NCI-H82 (cell line): ENCODE results near the gene IL12RB2.

ENCODE experiments used
- DNase-seq: peaks from one replicate; lab custom pipeline; 2025; lab: John Stamatoyannopoulos, UW

The IL12RB2 gene

GRCh38 chr1:67348586-67349252, 41.0 kb downstream of the IL12RB2 start:
- no peak for DNase-seq

DNA sequence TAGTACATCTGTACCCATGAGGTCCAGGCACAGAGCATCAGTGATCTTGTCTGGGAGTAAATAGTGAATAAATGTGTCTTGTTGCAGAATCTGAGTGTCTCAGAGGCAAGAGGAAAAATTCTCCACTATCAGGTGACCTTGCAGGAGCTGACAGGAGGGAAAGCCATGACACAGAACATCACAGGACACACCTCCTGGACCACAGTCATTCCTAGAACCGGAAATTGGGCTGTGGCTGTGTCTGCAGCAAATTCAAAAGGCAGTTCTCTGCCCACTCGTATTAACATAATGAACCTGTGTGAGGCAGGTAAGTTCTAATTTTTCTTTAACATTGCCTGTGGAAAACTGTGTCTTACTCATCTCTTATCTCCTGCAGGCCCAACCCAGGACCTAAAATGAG, 43.1 kb downstream of the IL12RB2 start:
- DNase-seq: no peak

DNA sequence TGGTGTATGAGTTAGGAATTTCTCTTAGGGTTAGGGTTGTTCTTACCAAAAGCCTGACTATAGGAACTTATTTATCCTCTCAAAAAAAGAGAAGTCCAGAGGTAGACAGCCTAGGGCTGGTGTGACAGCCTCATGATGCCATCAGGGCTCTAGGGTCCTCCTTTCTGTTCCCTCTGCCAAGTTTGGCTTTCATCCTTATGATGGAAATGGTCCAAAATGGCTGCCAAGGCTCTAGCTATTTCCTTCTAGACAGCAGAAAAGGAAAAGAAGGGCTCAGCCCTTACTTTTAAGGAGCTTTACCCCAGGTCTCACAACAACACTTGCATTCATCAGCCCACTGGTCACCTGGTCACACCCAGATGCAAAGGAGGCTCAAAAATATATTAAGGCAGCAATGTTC, 44.5 kb downstream of the IL12RB2 start:
- no peak for DNase-seq

DNA sequence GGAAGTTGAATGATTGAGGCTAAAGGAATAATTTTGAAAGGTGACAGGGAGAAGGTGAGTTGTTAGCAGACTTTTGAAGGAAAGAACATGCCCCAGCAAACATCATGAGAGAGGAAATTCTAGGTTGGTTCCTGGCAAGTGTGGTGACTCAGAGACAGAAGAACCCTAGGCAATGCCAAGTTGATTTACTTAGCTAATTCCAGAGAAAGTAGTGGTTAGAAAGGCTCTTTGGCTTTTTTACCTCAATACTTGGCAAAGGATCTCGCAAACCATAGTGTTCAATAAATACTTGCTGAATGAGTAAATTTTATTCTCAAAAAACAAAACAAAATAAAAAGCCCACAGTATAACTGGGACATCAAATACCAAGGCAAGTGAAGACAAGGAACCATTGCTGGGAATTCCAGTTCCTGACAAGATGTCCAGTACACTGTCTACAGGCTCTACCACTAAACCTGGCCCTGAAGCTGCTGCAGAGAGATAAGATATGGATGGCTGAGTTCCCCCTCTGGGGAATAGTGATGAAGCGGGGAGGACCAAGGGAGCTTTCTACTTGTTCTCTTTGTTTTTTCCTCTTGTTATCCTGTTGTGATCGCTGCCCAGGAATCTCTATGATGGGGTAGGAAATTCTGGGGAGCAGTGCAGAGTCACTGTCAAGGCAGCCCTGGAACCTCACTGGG, 48.2 kb downstream of the IL12RB2 start:
- DNase-seq: no peak

- no peak for DNase-seq
These were observed 51.9 kb downstream of the IL12RB2 start for GRCh38 chr1:67359592-67359991.

DNA sequence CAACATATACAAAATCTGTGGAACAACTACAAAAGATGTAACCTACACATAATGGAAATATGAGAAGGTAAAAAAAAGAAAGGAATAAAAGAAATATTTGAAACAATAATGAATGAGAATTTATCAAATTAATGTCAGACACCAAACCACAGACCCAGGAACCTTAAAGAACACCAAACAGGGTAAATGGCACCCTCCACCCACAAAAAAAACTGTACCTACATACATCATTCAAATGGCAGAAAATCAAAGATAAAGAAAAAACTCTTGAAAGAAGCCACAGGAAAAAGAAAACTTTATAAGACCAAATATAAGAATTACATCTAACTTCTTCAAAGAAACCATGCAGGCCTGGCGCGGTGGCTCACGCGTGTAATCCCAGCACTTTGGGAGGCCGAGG, 54.0 kb downstream of the IL12RB2 start:
- DNase-seq: no peak

DNA sequence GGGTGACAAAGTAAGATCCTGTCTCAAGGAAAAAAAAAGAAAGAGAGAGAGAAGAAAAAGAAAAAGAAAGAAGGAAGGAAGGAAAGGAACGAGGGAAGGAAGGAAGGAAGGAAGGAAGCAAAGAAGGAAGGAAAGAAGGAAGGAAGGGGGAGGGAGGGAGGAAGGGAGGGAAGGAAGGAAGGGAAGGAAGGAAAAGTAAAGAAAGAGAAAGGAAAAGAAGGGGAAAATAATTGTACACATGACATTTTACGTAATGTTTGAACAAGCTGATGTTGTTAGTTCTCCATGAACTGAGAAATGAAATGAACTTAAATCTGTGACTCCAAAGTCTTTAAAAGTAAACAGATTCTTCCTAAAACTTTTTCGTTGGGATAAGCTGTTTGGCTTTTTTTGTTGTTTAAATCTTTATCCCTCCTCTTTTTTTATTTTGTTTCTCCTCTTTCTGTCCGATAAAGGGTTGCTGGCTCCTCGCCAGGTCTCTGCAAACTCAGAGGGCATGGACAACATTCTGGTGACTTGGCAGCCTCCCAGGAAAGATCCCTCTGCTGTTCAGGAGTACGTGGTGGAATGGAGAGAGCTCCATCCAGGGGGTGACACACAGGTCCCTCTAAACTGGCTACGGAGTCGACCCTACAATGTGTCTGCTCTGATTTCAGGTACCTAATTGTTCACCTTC, 59.8 kb downstream of the IL12RB2 start:
- peak; percentile 31 for DNase-seq

DNA sequence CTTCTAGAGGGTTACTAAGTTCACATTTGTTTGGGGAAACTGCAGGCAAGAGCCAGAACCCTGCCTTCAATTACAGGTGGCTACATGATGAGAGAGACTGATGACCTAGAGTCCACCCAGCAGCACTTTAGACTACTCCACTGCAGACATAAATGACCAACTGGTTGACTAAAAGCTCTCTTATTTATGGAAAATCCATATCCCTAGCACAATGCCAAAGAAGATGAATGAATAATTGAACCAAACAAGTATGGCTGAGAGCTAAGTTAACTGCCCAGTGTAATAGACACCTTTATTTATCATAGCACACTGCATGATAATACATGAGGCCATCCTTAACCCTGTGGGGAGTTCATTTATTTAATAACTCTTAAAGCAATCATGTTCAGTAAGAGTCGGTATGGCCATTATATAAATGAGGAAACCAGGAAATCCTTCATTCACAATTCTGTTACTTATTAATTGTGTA, 60.4 kb downstream of the IL12RB2 start:
- DNase-seq: no peak

- DNase-seq: no peak
These were observed 63.4 kb downstream of the IL12RB2 start for GRCh38 chr1:67371043-67371442.

GRCh38 chr1:67371681-67372080, 64.0 kb downstream of the IL12RB2 start:
- no peak for DNase-seq

- DNase-seq: no peak
These were observed 64.5 kb downstream of the IL12RB2 start for GRCh38 chr1:67372136-67372535.

- no peak for DNase-seq
These were observed 65.2 kb downstream of the IL12RB2 start for GRCh38 chr1:67372898-67373297.

GRCh38 chr1:67376381-67376780, 68.7 kb downstream of the IL12RB2 start:
- DNase-seq: no peak

DNA sequence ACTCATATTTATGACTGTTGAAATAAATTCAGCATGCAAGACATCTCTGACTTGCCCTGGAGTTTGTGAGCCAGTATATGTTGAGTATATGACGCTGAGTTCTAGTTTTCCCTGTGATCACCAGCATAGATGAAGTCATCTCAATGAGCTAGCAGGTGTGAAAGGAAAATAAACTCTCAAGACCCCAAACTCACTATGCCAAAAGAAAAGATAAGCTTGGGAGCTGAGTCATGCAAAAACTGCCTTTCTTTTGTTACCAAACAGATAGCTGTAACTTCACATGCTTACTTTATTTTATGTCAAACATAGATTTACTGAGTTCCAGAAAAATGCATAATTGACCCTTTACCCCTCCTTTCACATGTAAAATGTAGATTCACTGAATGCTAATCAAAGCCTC, 69.6 kb downstream of the IL12RB2 start:
- no peak for DNase-seq

DNA sequence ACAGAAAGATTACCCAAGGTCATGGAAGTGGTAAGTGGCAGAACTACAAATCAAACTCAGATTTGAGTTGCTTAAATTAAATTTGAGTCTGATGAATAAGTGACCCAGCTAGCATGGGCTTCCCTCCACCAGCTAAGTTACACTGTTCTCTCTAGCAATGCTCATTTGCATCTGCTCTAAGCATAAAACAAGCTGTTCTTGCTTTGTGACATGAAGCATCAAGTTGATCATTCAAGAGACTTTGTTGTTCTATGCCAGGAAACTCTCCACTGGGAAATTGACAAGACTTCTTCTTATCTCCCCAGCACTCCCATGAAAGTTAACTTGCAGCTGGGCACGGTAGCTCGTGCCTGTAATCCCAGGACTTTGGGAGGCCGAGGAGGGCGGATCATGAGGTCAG, 73.5 kb downstream of the IL12RB2 start:
- no peak for DNase-seq

DNA sequence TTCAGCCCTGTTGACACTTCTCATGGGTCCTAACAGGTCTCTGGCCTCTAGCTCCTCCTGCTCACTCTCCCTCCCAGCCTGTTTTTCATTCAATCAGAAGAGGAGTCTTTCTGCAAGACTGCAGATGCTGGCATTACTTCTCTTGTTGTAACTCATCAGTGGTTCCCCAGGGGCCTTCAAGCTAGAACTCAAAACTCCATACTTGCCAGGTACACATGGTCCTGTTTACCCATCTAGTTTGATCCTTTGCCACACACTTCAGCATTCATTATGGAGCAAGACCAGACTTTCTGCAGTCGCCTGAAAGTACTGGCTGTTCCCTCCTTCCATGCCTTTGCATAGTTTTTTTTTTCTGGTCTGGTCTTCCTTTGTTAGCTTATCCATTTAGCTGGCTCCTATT, 74.6 kb downstream of the IL12RB2 start:
- DNase-seq: no peak

GRCh38 chr1:67383999-67384638, 76.4 kb downstream of the IL12RB2 start:
- DNase-seq: no peak

DNA sequence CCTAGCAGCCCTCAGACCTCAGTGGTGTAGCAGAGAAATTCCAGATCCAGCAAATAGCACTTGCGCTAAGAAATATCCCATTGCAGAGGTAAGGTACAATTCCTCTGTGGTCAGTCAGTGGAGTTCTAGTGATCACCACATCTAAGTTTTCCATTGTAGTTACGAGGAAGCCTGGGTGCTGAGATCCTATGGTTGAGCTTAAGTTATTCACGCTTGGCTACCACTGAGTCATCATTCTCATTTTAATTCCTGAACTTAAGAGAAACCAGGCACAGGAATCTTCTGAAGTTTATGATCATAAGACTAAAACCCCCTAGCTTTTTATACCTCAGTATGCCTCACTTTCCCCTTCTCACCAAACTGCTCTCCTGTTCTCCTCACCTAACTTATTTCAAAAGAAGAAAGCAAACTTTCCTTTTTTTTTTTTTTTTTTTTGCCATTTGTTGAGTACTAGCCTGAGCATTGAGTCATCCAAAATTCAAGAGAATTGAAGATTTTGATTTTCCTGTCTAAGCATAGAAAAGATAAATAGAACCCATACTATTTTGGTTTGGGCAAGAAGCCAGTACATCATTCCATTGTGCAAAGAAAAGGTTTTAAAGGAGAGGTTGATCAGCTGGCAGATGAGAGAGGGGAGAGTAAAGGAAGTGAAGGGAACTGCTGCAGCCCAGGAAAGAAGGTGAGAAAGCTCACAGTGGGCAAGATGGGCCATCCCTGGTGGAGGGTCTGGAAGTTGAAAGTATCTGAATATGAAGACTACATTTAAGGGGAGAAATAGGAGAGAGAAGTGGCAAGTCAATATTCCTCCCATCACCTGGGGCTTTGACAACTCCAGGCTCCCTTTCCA, 82.6 kb downstream of the IL12RB2 start:
- DNase-seq: no peak

DNA sequence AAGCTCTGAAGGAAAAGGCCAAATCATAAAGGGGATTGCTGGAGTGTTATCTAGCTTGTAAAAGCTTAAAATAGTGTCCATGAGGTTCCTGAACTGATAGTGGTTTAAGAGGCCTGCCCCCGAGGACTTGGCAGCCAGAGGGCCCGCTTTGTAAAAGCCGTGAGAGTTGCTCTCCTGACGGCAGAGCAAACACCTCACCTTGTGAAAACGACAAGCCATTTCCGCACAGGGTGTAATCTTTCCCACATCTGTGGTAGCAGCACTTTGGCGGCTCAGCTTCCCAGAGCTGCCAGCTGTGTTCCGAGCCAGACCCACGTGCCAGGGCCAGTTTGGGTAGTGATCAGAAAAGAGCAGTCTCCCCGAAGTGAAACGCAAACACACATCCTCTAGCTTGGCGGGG, 85.6 kb downstream of the IL12RB2 start:
- DNase-seq: no peak

DNA sequence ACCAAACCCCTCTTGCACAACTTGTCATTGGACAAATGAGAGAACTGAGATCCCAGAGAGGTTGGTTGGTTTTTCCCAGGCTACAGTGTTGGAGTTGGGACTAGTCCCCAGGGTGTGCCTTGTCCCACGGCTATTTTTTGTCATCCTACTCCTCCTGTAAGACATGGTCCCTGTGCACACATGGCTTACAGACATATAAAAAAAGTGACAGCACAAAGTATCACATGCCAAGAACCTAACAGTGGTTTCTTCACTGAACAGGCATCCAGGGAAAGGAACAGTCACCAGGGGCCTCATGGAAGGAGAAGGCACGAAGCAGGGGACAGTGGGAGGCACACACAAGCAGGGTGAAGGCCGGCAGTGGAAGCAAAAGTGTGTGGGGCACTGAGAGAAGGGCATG, 86.1 kb downstream of the IL12RB2 start:
- no peak for DNase-seq

GRCh38 chr1:67394548-67394947, 86.9 kb downstream of the IL12RB2 start:
- no peak for DNase-seq
